Caki2 (cell line): ENCODE results near the gene NACAD. TPM values are rescaled to one million over a fixed set of nuclear protein-coding genes. Genes with fewer than 3 reads are reported as not detected.

Experiments used
- DNase-seq: peaks from one replicate; pipeline ENCODE4 v3.0.0-alpha.2; 2015; ENCODE audit warnings: low read depth
- in situ Hi-C: cut with HindIII; loops from 2 replicates; pipeline ENCODE4 v1.10.0; 2016; ENCODE audit warnings: low sequenced_read_pairs, low pct_unique_long_range_greater_than_20kb, mixed read lengths
- total RNA-seq: library from RNA; depleted of rRNA; stranded (reverse); fragments of >200 nt; shearing (Covaris generic); gene quantifications from 2 replicates; pipeline ENCODE4 v1.2.3, GENCODE V29; 2014; ENCODE audit warnings: low replicate concordance; rRNA removed

NACAD gene
- not detected in 2 replicates for total RNA-seq

- in situ Hi-C loops, result no loop called here
- no peak for DNase-seq
Measured at GRCh38 chr7:45088821-45089340, at the start of gene NACAD. TSS of gene NACAD (minus strand) at chr7:45088969. CDS start at chr7:45088894, 75 bp downstream.

GRCh38 chr7:45136106-45137060 is 47.6 kb upstream of the NACAD start:
- in situ Hi-C loops, result no loop called here
- peak; percentile 35 for DNase-seq

GRCh38 chr7:45133877-45134276 is 45.1 kb upstream of the NACAD start:
- DNase-seq, result no peak
- in situ Hi-C loops, result no loop called here

- in situ Hi-C loops, result no loop called here
- no peak for DNase-seq
Measured at GRCh38 chr7:45133352-45133751, 44.6 kb upstream of the NACAD start.

- in situ Hi-C loops, result no loop called here
Measured at GRCh38 chr7:45132708-45133320, 44.0 kb upstream of the NACAD start.

GRCh38 chr7:45131891-45132290 is 43.1 kb upstream of the NACAD start:
- DNase-seq, result no peak
- in situ Hi-C loops, result no loop called here

More at GRCh38 chr7:45132708-45133320, 44.0 kb upstream of the NACAD start:
- no peak for DNase-seq

- in situ Hi-C loops, result no loop called here
- DNase-seq, result no peak
Measured at GRCh38 chr7:45130910-45131309, 42.1 kb upstream of the NACAD start.

GRCh38 chr7:45129906-45130305 is 41.1 kb upstream of the NACAD start:
- in situ Hi-C loops, result no loop called here
- DNase-seq, result no peak

- in situ Hi-C loops, result no loop called here
- no peak for DNase-seq
Measured at GRCh38 chr7:45129181-45129800, 40.5 kb upstream of the NACAD start.

- in situ Hi-C loops, result no loop called here
Measured at GRCh38 chr7:45126920-45127319, 38.2 kb upstream of the NACAD start.

GRCh38 chr7:45126201-45126600 is 37.4 kb upstream of the NACAD start:
- in situ Hi-C loops, result no loop called here
- DNase-seq, result no peak

More at GRCh38 chr7:45126920-45127319, 38.2 kb upstream of the NACAD start:
- DNase-seq, result no peak

GRCh38 chr7:45125193-45125904 is 36.6 kb upstream of the NACAD start:
- DNase-seq, result no peak
- in situ Hi-C loops, result no loop called here

- no peak for DNase-seq
- in situ Hi-C loops, result no loop called here
Measured at GRCh38 chr7:45123913-45124710, 35.3 kb upstream of the NACAD start.

GRCh38 chr7:45122975-45123860 is 34.4 kb upstream of the NACAD start:
- in situ Hi-C loops, result no loop called here
- DNase-seq, result no peak

- in situ Hi-C loops, result no loop called here
- no peak for DNase-seq
Measured at GRCh38 chr7:45119550-45119949, 30.8 kb upstream of the NACAD start.

GRCh38 chr7:45118889-45119331 is 30.1 kb upstream of the NACAD start:
- DNase-seq, result no peak
- in situ Hi-C loops, result no loop called here
